Suppressor macrophage treated with lipopolysaccharide for 4 hours (primary cell): ENCODE data around the gene ZNF841.
"Not testable (repeated sequence)": the region's sequence is repeated elsewhere in the genome, so short reads cannot be mapped to it uniquely, and the experiment has no call there.

Experiments
- DNase-seq: peaks from one replicate; pipeline ENCODE4 v3.0.0-alpha.2; 2020

The ZNF841 gene

DNA sequence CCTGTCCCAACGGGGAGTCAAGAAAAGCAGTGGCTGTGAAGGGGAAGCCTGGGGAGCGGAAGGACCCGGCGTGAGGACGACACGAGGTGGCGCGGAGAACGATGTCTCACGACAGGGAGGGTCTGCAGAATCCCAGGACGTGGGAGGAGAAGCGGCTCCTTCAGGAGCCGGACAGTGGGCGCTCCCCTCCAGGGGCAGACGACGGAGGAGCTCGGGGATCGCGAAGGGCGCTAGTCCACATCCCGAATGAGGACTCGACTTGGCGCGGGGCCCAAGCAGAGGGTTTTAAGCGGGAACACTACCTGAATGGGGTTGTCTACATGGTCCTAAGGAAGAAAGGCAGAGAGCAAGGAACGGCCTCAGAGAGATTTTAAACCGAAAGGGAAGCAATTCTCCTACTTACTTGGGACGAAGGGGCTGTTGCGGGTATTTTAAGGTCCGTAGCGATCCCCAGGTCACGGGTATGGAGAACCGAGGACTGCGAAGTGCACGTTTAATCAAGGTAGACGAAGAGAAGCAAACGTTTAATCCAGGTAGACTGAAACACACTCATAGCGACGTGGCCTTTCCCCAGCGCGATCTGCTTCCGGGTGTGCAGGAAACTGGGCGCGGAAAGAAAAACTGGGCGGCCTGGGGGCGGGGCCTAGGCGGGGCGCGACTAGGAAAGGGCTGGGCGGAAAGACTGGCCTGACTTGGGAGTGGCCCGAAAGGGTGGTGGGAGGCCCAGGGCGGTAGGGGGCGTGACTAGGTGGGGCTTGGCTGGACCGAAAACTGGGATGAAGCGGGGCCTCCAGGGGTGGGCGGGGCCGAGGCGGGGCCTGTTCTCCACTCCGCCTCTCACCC, at the start of gene ZNF841:
TSS of gene ZNF841 (minus strand) at position 594 of the 843 bp plus-strand sequence. CDS start 10,964 bp downstream, outside the sequence.
- DNase-seq, result peak; percentile 90

DNA sequence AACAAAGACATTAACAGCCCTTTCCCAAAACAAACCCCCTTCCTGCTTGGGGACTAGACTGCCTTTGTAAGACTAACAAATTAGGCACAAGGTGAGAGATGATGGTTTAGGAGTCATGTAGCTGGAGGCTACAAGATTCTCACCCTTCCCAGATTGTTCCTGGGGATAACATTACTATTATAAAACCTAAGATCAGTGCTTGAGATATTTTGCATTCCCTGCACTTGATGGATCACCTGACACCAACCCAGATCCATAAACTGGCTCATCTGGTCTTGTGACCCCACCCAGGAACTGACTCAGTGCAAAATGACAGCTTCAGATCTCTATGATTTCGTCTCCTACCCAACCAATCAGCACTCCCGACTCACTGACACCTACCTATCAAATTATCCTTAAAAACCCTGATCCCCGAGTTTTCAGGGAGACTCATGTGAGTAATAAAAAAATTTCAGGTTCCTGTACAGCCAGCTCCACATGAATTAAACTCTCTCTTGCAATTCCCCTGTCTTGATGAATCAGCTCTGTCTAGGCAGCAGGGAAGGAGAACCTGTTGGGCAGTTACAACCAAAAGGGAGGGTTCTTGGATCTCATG, 46.5 kb upstream of the ZNF841 start:
- DNase-seq, result no peak

DNA sequence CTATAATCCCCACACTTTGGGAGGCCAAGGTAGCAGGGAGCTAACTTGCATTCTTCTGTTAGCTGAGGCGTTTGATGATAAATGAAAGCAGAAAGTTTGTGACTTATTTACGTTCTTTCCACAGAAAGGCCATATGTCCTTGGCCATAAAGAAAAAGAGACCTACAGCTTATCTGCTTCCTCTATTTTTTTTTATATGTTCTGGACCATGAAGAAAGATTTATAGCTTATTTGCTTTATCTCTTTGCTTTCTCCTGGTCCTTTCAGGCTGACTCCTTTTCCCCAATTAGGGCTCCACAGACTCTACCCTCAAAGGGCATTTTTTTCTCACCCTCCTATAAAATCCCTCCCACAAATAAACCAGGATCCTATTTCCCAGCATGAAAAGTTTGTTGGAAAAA, 45.6 kb upstream of the ZNF841 start:
- DNase-seq, result no peak

DNA sequence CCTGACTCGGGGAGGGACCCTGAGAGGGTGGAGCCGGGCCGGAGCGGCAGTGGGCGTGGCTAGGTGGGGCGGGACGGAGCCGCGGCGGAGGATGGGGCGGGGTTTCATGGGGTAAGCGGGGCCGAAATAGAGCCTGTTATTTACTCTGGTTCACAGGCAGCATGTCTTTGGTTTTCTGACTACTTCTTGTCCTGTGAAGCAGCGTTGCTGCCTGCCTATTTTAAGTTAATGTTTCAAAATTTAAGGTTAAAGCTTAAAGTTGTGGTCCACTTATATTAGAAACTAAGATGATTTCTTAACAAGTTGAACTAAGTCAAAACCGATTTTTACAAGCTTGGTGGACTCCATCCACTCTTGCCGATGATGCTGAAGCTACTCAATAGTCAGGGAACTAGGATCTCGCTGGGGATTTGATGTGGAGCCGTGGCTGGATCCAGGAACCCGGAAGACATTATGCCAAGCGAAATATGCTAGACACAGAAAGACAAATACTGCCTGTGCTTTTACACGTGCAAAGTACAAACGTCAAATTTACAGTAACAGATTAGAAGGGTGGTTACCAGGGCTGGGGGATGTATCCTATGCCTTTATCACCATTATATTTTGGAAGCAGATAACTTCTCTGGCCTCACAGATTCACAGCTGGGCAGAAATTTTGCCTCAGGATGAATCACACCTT, 44.6 kb upstream of the ZNF841 start:
- DNase-seq, result no peak

DNA sequence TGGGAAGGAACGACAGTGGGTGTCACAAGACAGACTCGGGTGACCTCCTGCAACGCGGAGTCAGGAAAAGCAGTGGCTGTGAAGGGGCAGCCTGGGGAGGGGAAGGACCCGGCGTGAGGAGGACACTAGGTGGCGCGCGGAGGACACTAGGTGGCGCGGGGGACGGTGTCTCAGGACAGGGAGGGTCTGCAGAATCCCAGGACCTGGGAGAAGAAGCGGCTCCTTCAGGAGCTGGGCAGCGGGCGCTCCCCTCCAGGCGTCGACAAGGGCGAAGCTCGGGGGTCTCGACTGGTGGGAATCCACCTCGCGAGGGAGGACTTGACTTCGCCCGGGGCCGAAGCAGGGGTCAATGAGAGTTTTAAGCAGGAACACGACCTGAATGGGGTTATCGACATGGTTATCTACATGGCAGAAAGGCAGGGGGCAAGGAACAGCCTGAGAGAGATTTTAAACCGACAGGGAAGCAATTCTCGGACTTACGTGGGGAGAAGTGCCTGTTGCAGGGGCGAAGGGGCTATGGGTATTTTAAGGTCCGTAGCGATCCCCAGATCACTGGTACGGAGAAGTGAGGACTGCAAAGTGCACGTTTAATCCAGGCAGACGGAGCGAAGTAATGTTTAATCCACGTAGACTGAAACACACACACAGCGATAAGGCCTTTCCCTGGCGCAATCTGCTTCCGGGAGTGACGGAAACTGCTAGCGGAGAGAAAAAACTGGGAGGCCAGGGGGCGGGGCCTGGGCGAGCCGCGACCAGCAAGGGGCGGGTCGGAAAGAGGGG, 43.9 kb upstream of the ZNF841 start, which contains the start of gene ZNF616:
TSS of gene ZNF616 (minus strand) at position 687 of the 780 bp plus-strand sequence. CDS start 9,426 bp downstream, outside the sequence.
- peak; percentile 97 for DNase-seq

DNA sequence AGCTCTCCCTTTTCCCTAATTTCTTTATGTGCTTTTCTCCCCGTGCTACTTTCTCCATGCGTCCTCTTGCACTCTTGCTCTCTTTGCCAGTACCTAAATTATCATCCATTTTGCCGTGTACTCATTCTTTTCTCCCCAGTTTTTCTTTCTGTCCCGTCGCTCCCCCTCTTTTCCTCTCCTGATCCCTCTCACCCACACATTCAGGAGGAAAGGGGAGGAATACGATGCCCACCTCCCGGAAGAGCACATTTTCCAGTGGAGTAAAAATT, 43.4 kb upstream of the ZNF841 start:
- no peak for DNase-seq

DNA sequence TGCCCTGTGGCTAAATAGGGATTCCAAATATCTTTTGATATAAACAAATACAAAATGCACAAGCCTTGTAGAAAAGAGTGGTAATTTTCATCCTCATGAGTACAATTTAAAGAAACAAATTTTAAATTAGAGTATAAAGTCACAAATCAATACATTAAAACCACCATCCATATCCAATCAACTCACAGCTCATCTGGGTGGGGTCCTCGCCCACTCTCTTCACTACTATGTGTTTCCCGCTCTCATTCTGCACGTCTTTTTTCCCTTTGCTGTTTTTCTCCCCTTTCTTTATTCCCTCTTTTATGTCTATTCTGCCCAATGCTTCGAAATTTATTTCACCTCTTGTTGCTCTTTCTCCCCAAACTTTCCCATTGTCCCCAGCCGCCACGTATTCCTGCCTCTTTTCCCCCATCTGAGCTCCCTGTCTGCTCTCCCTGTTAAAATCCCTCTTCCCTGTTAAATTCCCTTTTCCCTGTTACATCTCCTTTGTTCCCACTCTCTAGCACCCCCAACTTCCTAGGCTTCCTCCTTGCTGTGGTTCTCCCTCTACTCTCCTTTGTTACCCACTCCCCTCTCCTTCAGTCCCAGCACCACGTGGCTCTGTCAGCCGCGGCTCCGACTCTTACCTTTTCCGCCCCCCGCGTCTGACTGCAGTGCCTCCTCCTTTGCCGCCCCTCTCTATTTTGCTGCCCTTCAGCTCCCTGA, 42.9 kb upstream of the ZNF841 start:
- no peak for DNase-seq

DNA sequence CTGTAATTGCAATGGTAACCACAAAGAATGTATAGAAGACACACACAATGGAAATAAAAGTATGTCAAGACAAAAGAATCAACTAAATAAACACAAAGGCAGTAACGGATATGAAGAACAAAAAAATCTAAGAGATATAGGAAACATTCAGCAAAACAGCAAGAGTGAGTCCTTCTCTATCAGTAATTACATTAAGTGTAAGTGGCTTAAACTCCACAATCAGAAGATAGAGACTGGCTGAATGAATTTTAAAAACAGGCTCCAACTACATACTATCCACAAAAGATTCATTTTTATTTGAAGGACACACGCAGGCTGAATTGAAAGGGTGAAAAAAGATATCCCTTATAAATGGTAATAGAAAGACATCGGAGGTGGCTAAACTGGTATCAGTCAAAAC, 24.7 kb upstream of the ZNF841 start:
- no peak for DNase-seq

DNA sequence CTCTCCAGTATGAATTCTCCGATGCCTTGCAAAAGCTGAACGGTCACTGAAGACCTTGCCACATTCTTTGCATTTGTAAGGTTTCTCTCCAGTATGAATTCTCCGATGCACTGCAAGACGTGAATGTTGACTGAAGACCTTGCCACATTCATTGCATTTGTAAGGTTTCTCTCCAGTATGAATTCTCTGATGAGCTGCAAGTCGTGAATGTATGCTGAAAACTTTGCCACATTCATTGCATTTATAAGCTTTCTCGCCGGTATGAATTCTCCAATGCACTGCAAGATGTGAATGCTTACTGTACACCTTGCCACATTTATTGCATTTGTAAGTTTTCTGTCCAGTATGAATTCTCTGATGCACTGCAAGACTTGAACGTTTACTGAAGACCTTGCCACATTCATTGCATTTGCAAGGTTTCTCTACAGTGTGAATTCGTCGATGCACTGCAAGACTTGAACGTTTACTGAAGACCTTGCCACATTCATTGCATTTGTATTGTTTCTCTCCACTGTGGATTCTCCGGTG, 20.0 kb upstream of the ZNF841 start:
- DNase-seq, result no peak

DNA sequence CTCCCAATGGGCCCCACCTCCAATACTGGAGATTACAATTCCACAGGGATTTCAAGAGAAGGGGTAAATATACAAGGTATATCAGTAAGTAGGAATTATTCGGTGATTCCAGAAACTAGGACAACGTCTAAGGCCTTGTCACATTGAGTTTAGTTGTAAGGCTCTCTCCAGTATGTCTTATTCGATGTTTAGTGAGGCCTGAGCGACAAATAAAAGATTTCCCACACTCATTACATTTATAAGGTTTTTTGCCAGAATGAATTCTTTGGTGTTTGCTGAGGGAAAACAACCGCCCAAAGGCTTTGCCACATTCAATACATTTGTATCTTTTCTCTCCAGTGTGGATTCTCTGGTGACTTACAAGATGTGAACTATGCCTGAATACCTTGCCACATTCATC, 19.1 kb upstream of the ZNF841 start:
- no peak for DNase-seq

DNA sequence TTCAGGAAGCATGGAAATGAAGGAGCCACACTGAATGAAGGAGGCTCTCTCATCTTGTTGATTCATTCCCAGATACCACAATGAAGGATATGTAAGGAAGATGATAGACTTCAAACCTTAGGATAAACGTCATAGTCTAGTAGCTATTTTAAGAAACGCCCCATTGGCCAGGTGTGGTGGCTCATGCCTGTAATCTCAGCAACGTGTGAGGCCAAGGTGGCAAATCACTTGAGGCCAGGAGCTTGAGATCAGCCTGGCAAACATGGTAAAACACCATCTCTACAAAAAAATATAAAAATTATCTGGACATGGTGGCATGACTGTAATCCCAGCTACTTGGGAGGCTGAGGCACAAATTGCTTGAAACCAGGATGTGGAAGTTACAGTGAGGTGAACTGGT, 17.1 kb upstream of the ZNF841 start:
- no peak for DNase-seq

DNA sequence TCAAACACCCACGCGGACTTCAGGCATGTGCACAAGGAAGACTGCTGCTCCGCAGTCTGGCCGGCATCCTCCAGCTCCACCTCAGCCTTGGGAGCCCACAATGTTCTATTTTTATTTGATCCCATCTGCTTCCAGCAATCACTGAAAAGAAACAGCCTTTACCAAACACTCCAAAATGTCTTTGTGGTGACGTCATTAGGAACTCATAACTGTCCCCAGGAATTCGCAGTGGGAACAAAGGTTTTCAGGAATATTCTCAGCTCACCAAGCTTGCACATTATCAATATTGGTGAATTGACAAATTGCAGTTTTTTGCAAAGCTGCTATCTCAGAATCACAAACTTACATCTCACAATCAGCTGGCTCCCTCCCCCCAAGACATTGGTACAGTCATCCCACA, 15.2 kb upstream of the ZNF841 start:
- DNase-seq, result no peak

DNA sequence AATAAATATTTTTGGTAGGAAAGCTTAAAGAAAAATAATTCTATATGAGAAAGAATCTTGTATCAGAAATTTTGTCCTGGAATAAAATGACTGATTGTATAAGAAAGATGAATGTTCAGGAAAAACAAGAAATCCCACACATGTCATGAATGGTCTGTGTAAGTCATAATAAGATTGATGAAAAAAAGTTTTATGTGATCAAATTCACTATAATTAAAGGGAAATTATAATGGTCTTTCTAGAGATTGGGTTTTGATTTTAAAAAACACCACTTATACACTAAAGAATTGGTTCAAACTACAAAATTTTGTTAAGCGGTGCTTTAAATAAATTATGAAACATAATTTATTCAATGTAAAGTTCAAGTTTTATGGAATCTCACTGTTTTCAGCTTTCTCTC, 7.2 kb upstream of the ZNF841 start:
- no peak for DNase-seq

DNA sequence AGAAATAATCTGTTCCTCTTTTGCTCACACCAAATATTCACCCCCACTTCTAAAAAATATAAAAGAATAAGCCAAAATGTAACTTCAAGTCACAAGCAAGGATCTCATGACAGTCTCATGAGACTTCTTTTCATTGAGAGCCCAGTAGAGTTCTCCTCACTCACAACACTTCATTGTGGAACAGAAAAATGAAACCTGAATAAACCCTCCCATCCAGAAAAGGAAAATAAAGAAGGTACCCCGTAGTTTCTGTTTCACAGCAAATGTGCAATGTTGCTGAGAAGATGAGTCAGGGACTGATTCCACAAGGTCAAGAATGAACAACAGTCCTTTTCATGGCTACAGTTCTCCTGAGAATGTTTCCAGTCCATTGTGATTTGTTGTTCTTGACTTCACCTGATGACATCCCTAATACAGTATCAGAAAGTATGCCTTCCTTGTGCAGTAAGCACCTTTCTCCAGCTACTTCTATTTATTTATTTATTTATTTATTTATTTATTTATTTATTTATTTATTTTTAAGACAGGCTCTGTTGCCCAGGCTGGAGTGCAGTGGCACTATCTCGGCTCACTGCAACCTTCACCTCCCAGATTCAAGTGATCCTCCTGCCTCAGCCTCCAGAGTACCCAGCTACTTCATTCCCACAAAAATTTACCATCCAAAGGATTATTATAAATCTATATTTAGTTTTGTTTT, 6.4 kb upstream of the ZNF841 start:
- peak; percentile 56 for DNase-seq

DNA sequence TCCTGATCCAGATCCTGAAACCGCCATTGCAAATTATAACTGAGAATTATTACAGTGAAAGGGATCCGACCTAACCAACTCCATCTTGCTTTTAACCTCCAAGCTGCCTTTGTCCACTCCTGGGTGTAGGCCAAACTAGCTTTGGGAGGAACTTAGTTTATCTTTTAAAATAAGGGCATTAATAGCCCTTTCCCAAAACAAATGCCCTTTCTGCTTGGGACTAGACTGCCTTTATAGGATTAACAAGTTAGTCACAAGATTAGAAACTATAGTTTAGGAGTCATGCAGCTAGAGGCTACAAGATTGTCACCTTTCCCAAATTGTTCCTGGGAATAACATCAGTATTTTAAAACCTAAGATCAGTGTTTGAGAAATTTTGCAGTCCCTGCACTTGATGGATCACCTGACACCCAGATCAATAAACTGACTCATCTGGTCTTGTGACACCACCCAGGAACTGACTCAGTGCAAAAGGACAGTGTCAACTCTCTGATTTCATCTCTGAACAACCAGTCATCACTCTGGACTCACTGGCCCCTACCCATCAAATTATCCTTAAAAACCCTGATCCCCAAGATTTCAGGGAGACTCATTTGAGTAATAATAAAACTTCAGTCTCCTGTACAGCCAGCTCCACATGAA, 4.1 kb upstream of the ZNF841 start:
- DNase-seq, result no peak

DNA sequence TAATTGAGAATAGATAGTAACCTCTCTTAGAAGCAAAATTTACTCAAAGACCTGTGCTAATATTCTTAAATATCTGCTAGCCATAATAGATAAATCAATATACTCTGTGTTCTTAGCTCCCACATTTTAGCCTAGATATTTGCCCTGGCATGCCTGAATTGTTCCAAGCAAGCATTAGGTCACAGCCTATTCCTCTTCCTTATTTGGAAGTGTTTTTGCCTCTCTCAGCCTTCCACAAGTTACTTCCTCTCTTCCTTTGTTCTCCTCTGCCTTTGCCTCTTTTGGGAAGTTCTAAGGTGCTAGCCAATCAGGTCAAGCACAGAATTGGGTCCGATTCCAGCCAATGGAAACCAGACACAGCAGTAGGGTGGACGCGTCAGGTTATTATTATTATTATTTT, 851 bp upstream of the ZNF841 start:
- DNase-seq, result not testable (repeated sequence)

DNA sequence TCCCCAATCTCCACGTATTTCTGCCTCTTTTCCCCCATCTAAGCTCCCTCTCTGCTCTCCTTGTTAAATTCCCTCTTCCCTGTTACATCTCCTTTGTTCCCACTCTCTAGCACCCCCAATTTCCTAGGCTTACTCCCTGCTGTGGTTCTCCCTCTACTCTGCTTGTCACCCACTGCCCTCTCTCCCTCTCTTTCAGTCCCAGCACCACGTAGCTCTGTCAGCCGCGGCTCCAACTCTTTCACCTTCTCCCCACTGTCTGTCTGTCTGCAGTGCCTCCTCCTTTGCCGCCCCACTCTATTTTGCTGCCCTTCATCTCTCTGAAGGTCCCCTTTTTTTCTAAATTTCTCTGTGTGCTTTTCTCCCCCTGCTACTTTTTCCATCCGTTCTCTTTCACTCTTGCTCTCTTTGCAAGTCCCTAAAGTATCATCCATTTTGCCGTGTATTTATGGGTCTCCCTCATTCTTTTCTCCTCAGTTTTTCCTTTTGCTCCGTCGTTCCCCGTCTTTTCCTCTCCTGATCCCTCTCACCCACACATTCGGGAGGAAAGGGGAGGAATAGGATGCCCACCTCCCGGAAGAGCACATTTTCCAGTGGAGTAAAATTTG, 937 bp downstream of the ZNF841 start:
- no peak for DNase-seq

DNA sequence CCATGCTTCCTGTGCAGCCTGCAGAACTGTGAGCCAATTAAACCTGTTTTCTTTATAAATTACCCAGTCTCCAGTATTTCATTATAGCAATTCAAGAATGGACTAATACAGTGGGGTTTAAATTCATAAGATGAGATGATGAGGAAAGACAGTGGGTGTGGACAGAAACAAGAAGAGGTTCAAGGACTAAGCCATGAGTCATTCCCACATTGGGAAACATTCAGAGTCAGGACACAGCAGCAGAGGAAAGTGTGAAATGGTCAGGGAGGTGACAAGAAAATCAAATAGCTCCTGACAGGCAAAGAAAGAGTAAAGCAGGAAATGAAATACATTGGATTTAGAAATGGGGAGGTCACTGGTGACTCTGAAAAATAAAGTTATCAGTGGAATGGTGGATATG, 9.1 kb downstream of the ZNF841 start:
- peak; percentile 43 for DNase-seq

DNA sequence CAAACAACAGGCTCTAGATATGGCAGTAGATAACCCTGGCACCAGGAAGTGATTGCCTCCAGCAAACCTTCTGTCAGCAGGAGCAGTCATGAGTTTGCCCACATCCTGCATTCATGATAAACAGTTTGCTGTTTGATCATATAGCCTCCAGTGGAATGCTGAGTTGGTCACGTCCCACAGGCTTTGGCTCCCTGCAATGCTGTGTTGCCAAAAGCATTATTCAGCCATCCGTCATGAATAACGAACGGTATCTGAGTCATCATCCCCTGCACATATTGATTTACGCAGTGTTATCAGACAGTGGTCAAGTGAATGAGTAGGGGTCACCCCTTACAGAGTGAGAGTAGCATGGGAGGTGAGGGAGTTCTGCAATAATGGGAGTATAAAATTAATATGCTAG, 25.1 kb downstream of the ZNF841 start:
- DNase-seq, result no peak

DNA sequence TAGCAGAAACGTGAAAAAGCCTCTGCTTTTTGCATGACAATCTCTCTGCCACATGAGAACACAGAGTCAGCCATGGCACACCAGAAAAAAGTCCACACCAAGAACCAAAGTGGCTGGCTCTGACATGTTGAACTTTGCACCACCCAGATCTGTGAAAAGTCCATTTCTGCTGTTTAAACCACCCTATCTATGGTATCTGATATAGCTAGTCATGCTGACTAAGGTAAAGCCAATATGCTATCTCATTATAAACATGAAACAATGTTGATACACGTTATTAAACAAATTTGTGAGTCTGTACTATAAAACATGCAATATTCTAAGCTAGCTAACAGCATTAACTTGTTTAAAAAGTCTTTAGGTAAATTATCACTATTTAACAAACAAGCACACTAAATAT, 25.9 kb downstream of the ZNF841 start:
- no peak for DNase-seq
